HG02759 (cell line): ENCODE measurements around the gene UNG.
"Not testable (repeated sequence)": the region's sequence is repeated elsewhere in the genome, so short reads cannot be mapped to it uniquely, and the experiment has no call there.

Experiments used
- ATAC-seq: cut with Tn5 transposase; IDR thresholded peaks from one replicate; pipeline ENCODE4 v1.9.1; 2021; ENCODE audit warnings: mild to moderate bottlenecking, moderate library complexity; ENCODE audit not compliant: unreplicated experiment

The UNG gene

DNA sequence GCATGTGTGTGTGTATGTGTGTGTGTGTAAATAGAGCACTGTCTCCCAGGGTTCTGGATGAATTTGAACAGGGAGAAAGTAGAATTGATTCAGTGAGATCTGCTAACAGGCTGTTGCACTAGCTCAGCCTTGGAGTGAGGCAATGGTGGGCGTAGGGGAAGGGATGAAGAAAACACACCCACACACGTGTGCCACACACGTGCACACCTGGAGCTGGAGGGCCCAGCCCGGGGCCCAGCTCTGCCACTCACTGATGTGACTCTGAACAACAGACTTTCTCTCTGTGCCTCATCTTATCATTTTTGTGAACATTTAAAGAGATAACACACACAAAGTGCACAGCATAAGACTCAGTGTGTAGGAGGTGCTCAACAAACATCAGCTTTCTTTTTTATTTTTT, 23.2 kb downstream of the UNG start:
- ATAC-seq = no peak

DNA sequence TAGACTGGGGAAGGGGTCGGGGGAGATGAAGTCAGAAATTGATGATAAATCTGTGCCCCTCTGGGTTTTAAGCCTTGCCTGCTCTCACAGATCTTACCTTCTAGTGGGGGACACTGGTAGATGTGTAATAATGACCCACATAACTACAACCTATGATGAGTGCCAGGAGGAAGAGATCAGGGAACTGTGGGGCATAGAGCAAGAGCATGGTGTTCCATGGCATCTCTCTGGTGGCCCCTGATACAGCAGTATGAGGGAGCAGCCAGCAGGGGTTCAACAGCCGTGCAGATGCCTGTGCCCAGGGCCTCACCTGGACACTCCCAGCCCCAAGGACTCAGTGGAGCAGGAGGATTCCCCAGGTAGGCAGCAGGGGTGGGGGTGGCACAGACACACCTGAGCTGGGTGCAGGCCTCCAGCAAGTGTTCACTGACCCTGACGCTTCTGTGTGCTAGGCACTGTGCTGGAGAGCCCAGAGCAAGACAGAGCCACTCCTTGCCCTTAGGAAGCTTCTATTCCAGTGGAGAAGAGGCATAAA, 24.0 kb downstream of the UNG start:
- ATAC-seq = no peak

DNA sequence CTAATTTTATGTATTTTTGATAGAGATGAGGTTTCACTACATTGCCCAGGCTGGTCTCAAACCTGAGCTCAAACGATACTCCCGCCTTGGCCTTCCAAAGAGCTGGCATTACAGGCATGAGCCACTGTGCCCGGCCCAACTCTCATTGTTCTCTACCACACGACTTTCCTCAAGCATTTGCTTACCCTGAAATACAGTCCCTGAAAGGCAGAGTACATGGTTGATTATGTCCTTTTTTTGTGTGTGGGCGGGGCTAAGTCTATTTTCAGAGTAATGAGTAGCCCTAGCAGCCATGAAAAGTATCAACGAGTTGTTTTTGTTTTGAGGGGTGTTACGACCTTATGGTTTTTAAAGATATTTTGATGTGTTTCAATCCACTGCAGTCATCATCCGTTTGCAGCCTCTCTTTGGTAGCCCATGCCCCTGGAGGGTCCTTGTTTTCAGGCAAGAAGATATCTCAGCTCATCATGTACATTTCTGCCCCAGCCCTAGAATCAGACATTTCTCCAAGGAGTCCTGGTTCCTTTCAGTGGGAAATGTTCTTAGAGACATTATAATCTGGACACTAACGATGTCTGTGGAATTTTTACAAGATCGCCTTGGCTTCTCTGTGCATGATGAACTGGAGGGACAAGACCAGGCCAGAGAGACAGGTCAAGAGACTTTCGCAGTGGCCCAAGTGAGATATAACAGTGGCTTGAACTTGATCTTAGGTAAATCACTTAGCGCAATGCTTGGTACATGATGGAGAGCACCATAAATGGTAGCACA, 27.7 kb downstream of the UNG start:
- ATAC-seq = no peak

DNA sequence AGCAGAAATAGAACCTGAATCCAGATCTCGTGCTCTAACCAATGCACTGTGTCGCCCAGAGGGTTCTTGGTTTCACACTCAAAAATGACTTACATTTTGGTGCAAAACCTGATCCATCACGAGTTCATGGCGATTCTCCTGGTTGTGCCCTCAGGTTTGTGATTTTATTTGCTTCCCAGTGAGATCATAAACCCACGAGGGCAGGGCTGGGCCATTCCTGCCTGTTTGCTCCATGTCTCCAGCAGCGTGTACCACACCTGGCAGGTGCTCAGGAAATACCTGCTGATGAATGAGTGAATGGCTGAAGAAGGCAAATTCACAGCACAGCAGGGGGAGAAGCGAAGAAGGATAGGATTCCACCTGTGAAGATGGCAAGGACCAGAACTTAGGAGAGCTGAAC, 28.4 kb downstream of the UNG start:
- no peak for ATAC-seq

DNA sequence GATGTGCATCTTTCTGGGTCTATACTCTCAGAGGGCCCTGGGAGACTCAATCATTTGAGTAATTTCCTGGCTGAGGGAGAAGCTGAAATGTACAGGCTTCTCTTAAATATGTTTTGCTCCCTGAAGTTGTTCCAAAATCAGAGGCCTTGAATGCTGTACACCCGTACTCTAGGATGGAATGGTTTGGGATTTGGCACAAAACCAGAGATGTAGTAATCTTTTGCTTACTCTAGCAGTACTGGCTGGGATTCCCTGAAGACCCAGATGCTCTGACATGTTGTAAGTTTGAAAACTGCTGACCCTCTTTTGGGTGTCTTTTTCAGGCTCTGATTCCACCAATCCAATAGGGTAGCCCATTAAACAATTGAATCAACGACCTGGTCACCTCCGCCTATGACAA, 29.4 kb downstream of the UNG start:
- ATAC-seq = no peak

DNA sequence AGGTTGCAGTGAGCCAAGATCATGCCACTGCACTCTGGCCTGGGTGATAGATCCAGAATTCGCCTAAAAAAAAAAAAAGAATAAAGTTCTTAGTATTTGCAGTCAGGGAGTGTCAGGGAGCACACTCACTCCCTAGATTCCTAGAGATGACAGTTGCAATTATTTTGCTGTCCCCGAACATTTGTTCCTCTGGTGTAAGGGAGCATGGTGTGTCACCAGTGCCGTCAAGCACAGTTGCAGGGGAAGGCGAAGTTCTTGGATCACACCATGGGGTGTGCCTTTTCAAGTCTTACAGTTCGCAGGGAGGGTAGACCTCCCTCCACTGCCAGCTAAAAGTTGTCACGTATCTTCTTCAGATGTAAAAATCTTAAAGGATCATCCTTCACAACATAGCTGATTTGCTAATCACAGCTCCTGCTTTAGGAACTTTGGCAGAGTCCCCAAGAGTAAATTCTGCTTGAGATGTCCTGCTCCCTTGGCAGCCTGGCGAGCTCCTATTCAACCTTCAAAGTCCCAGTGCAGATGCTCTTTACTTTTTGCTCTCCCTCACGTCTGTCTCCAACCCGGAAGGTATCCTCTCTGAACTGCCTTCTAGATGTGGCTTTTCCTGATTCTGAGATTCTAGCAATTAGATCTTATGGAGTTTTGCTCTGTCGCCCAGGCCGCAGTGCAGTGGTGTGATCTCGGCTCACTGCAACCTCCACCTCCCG, 30.3 kb downstream of the UNG start:
- no peak for ATAC-seq

DNA sequence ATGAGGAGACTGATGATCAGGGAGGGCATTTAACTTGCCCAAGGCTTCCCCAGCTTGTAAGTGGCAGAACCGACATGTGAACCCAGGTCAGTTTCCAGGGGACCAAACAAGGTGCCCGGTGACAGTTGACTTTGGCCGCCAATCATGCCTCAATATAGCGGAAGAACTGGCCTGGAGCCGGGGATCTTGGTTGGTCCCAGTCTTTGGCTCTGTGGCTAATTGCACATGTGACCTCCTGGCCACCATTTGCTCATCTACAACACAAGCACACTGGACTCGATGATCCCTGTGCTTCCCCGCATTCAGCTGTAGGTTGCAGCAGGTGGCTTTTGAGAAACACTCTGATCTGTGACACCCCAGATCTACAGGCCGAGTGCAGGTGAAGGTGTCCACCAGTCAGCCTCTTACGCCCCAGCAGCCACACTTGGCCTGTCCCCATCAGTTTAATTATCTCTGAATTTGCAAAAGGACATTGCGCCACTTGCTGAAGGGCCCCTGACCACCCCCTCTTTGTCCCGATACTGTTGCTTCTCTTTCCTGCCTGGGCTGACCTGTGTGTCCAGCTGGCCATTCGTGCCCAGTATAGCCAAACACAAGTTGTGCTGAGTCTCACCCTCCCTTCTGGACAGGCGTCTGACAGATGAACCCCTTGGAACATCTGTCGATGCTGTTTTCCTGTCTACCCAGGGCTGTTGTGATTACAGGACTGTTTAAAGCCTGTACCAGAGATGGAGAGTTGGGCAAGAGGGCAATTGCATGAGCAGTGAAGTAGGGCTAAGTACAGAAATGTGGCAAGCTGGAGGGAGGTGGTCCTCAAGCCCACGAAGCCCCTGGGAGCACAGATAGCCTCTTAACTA, 33.1 kb downstream of the UNG start:
- ATAC-seq = no peak

DNA sequence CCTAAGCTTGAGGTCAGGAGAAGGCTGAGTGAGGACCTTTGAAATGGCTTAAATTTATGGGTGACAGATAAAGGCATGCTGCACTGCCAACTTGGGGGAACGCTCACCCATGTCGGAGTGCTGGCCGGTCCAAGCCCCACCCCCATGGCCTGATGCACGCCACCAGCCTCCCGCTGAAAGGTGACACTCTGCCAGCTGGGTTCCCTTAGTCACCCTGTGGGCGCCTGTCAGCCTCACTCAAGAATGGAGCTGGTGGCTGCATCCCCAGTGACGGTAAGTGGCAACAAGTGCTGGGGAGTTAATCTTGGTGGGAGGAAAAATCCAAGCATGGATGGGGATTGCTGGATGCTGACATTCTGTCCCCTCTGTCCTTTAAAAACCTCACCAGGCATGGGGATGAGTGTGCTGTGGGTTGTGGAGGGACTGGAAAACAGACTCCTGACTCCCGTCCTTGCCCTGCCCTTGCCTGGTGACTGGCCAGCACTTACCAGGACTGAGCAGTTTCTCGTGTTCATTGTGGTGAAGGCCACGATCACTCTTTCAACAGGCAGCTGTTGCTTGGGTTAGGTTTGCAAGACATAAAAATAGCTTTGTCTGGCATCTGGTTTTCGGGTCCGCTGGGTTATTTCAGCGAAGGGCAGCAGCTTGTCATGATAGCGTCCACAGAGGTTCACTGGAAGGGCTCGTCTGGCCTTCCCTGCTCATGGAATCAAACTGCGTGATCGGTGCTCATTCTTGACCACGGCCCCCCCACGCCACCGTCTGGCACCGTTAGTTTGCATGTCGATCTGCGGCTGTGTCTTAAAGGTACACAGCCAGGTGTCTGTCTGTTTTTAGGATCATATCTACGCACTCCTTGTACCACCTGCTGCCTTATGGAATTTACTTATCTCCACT, 34.0 kb downstream of the UNG start:
- ATAC-seq = no peak

DNA sequence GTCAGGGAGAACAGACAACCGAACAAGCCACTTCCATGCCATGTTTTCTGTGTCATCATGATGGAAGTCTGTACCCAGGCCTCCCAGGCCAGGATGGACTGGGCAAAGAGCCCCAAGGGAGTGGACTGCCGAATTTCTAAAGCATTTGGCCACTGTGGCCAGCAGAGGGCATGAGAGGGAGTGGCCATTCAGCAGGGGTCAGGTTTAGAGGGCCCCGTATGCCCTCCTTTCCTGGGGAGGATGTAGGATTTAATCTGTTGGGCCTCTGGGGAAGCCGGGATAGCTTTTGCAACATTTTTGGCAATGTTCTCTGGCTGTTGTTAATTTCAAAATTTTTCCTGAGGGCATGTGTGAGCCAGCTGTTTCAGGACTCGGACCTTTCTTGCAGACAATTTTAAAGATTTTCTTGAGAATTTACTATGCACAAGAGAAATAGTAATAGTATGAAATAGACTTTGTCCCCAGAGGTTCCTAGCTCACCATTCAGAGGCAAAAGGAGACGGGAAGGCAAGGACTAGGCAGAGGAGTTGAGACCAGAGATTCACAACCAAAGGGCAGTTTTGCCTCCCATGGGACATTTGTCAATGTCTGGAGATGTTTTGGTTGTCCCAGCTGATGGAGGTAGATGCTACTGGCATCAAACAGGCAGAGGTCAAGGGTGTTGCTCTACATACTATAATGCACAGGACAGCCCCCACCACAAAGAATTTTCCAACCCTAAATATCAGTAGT, 37.0 kb downstream of the UNG start:
- ATAC-seq = no peak

DNA sequence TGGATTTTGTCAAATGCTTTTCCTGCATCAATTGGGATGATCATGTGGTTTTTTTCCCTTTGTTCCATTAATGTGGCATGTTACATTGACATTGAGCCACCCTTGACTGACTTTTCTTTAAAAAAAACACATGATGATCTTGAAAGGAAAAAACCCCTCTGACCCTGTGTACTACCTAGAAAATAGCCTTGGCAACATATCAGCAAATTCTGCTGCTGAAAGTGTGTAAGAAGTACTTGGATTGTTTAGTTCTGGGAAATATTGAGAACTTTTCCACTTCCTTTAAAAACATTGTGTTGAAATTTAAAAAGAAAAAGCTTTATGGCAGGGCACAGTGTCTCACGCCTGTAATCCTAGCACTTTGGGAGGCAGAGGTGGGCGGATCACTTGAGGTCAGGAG, 39.7 kb downstream of the UNG start:
- ATAC-seq = no peak

DNA sequence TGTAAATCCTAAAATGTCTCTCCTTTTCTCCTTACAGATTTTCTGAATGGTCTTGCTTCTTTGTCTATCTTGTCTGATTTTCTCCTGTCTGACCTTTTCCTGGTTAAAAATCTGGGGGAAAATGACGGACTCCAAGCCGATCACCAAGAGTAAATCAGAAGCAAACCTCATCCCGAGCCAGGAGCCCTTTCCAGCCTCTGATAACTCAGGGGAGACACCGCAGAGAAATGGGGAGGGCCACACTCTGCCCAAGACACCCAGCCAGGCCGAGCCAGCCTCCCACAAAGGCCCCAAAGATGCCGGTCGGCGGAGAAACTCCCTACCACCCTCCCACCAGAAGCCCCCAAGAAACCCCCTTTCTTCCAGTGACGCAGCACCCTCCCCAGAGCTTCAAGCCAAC, 42.0 kb downstream of the UNG start:
- no peak for ATAC-seq

DNA sequence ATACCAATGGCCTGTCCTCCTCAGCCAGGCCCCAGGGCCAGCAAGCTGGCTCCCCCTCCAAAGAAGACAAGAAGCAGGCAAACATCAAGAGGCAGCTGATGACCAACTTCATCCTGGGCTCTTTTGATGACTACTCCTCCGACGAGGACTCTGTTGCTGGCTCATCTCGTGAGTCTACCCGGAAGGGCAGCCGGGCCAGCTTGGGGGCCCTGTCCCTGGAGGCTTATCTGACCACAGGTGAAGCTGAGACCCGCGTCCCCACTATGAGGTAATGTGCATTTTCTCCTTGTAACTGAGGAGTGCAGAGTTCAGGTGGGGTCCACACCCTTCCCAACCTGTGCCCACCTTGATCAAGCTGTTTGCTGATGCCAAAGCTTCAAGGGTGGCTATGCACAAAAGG, 42.4 kb downstream of the UNG start:
- ATAC-seq = no peak

DNA sequence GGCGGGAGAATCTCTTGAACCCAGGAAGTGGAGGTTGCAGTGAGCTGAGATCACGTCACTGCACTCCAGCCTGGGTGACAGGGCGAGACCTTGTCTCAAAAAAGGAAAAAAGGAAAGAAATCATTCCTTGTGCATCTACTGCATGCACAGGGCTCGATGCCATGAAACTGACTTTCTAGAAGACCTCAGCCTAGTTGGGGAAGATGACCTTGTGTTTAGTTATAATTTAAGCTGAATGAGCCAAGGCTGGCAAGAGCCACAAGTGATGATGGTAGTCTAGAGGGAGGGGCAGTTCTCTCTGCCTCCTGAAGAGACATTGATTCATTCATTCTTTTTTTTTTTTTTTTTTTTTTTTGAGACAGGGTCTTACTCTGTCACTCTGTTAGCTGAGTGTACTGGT, 43.2 kb downstream of the UNG start:
- no peak for ATAC-seq

DNA sequence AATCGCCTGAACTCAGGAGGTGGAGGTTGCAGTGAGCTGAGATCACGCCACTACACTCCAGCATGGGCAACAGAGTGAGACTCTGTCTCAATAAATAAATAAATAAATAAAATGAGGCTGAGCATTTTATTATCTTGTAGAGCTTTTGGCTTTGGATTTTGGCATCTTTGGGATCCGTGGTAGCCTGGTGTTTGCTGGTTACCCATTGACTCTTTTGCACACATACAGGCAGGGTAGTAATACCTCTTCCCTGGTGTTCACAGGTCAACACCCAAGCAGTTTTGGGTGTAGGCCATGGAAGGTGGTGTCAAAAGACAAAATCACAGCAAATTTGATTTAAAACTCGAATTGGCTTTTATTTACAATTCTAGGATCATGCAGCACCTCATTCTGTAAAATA, 46.8 kb downstream of the UNG start:
- no peak for ATAC-seq

DNA sequence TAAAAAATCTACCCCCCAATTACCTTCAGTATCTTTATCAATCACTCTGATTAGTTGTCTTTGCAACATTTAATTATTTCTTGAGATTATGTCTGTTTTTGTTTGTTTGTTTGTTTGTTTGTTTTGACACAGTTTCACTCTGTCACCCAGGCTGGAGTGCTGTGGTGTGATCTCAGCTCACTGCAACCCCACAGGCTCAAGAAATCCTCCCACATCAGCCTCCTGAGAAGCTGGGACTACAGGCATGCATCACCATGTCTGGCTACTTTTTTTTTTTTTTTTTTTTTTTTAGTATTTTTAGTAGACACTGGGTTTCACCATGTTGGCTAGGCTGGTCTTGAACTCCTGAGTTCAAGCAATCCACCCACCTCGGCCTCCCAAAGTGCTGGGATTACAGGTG, 49.7 kb downstream of the UNG start:
- not testable (repeated sequence) for ATAC-seq

DNA sequence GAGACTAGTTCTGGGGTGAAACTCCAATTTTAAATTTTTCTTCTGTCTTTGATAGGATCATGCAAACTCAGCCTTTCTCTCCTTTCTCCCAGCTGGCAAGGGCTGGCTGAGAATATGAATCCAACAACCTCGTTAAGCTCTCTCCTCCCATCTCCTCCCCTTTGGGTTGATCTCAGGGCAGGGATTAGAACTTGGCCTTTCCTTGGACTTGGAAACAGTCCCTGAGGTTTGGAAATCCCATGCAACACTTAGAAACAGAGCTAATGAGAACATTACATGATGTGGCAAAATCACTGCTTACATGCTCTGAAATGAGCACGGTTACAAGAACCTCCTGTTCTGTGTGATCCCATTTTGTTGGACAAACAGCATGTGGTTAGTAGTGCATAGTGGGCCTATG, 50.6 kb downstream of the UNG start:
- no peak for ATAC-seq

DNA sequence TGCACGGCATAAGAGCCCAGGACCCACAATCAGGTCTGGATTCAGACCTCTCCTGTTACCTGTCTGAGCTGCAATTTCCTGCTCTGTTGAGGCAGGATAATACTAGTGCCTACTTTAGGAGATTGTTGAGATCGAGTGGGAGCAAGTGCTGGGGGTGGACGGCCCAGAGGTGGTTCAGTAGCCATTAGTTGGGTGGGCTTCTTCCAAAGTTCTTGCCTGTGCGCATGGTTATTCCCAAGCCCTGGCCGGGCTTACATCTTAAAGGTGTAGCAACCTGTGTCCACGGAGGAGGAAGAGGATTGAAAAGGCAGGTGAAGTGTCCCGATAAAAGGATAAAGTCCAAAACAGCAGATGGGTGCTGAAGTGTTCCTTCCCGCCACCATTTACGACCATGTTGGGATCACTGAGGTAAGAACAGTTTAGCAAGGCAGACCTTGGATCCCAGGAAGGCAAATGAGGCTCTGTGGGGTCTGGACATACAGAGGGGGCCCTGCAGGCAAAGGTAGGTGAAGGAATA, 52.8 kb downstream of the UNG start:
- ATAC-seq = no peak

DNA sequence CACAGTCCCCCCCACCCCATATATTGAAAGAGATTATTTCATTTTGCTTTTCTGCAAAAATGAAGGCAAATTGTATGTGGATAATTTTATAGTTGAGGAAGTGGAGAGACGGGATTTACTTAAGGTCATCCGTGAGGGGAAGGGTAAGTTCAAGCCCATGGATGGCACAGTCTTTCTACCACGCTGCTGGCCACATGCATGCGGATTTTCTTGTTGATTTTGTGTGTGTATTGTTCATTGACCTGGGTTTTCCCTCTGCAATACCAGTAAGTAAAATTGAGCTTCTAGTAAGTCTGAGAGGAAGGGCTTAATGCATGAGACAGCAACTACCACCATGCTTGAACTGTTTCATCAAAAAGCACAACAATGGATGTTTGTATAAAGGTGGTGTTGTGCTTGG, 54.1 kb downstream of the UNG start:
- ATAC-seq = no peak

DNA sequence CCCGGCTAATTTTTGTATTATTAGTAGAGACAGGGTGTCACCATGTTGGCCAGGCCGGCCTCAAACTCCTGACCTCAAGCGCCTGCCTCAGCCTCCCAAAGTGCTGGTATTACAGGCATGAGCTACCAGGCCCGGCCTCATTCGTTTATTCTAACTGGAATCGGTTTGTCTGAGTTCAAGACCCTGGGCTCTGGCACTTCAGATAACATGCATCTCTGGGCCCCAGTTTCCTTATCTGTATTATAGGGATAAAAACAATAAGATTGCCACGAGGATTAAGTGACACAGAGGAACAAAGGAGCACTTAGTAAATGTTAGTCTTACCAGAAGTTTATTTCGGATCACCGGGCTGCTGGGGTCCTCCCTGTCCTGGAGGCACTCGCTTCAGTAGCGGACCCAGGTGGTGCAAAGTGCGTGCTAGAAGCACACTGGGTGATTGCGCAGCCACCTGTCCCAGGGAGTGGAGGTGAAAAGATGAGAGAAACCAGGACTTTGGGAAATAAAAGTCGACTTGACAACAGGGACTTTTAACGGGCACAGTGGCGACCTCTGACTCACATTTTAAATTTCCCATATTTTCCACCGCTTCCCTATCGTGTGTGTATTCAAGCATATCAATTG, 56.5 kb downstream of the UNG start:
- ATAC-seq = no peak
